GM12878 (cell line): ENCODE results near the gene CFAP99. TPM values are rescaled to one million over a fixed set of nuclear protein-coding genes. Genes with fewer than 3 reads are reported as not detected.

Experiments
- ATAC-seq: fragments of 200-7000 bp; cut with Tn5 transposase; 3 replicates; pipeline ENCODE4 v1.9.1; 2020; ENCODE audit warnings: mild to moderate bottlenecking, moderate library complexity
- BruUV-seq: library from RNA; stranded (reverse); fragments of 400-500 nt; replicated peaks from 2 replicates; lab custom pipeline; 2021; lab: Mats Ljungman, UMichigan
- CTCF ChIA-PET: fragments of 300-600 bp; sonication (Branson Sonifier 250); formaldehyde crosslinking; extraction: SDS; loops from one replicate; lab custom pipeline; 2021; ENCODE audit warnings: inconsistent platforms; lab: Yijun Ruan, JAX
- POLR2A ChIA-PET: fragments of 350-600 bp; formaldehyde crosslinking; extraction: SDS; loops from one replicate; lab custom pipeline; 2021; ENCODE audit warnings: inconsistent platforms; lab: Charles Lee
- RAD21 ChIA-PET: fragments of 300-600 bp; sonication (Branson Sonifier 250); formaldehyde crosslinking; loops from one replicate; lab custom pipeline; 2023; ENCODE audit warnings: antibody characterized with exemption; ENCODE audit not compliant: unreplicated experiment; lab: Charles Lee
- SMC1A ChIA-PET: fragments of 300-600 bp; sonication (Branson Sonifier 250); formaldehyde crosslinking; loops from one replicate; lab custom pipeline; 2023; ENCODE audit not compliant: unreplicated experiment, uncharacterized antibody; lab: Charles Lee
- DNase-seq: peaks from one replicate; pipeline ENCODE4 v3.0.0-alpha.2; 2011; ENCODE audit warnings: low read depth, low spot score
- FAIRE-seq: peaks from 3 replicates; lab custom pipeline; 2011; peaks lifted over from hg19 to GRCh38; lab: Jason Lieb, UNC
- H2AFZ ChIP-seq: 2 replicates; pipeline ENCODE4 v1.6.0; 2011; ENCODE audit warnings: low read depth, low read length, control low read depth; ENCODE audit not compliant: control insufficient read depth
- H3K27ac ChIP-seq: 2 replicates; pipeline ENCODE4 v1.5.1; 2011; ENCODE audit warnings: control low read depth; ENCODE audit not compliant: control insufficient read depth, insufficient read depth
- H3K27me3 ChIP-seq, 2 experiments: replicated peaks in 1 of 2; 2 replicates each; pipeline versions ENCODE4 v1.6.0 to v1.6.1; 2011; ENCODE audit warnings: low read length in 1 of 2; ENCODE audit not compliant: control insufficient read depth in 2 of 2, insufficient read depth in 2 of 2
- H3K36me3 ChIP-seq, 2 experiments: 2 replicates each; pipeline ENCODE4 v1.5.1; 2011; ENCODE audit warnings: low read length in 1 of 2; ENCODE audit not compliant: control insufficient read depth in 2 of 2, insufficient read depth in 2 of 2
- H3K4me1 ChIP-seq: 2 replicates; pipeline ENCODE4 v1.6.1; 2011; ENCODE audit warnings: mild to moderate bottlenecking, low read length, moderate library complexity, mixed read lengths; ENCODE audit not compliant: control insufficient read depth, insufficient read depth
- H3K4me2 ChIP-seq: 2 replicates; pipeline ENCODE4 v1.6.0; 2011; ENCODE audit warnings: control low read depth; ENCODE audit not compliant: control insufficient read depth, insufficient read depth
- H3K4me3 ChIP-seq: fragments of 200-600 bp; sonication (generic); 2 replicates; pipeline ENCODE4 v1.5.1; 2016
- H3K79me2 ChIP-seq: 2 replicates; pipeline ENCODE4 v1.6.0; 2011; ENCODE audit warnings: low read length; ENCODE audit not compliant: control insufficient read depth, insufficient read depth
- H3K9ac ChIP-seq: 2 replicates; pipeline ENCODE4 v1.8.0; 2011; ENCODE audit warnings: low read length, control low read depth, mixed read lengths; ENCODE audit not compliant: control insufficient read depth, insufficient read depth
- H3K9me3 ChIP-seq: replicated peaks from 3 replicates; pipeline ENCODE4 v1.5.1; 2011; ENCODE audit warnings: mild to moderate bottlenecking, low read length; ENCODE audit not compliant: control insufficient read depth, insufficient read depth
- H4K20me1 ChIP-seq: 2 replicates; pipeline ENCODE4 v1.6.0; 2011; ENCODE audit not compliant: control insufficient read depth, insufficient read depth
- ASH2L ChIP-seq: fragments of 300-600, 200-600 bp; sonication (generic); IDR thresholded peaks from 2 replicates; pipeline ENCODE4 v1.6.1; 2017; ENCODE audit warnings: low read depth, mild to moderate bottlenecking, borderline replicate concordance
- BMI1 ChIP-seq: fragments of 450-650 bp; IDR thresholded peaks from 2 replicates; pipeline ENCODE4 v1.6.1; 2016; ENCODE audit warnings: mild to moderate bottlenecking, moderate library complexity, borderline replicate concordance
- CHD4 ChIP-seq: fragments of 200-600 bp; sonication (generic); IDR thresholded peaks from 2 replicates; pipeline ENCODE4 v1.6.1; 2016; ENCODE audit warnings: mild to moderate bottlenecking
- ETV6 ChIP-seq, 2 experiments: fragments of 450-650 bp in 1 of 2; IDR thresholded peaks in 1 of 2; conservative IDR thresholded peaks in 1 of 2; 2 replicates each; pipeline ENCODE4 v1.6.1; 2014; ENCODE audit warnings: antibody characterized with exemption in 1 of 2, borderline replicate concordance in 1 of 2, low read depth in 1 of 2, mild to moderate bottlenecking in 1 of 2, moderate library complexity in 1 of 2
- FOXM1 ChIP-seq: IDR thresholded peaks from 2 replicates; pipeline ENCODE4 v1.6.1; 2012; ENCODE audit warnings: low read depth, mild to moderate bottlenecking, inconsistent platforms, low read length, moderate library complexity
- MEF2A ChIP-seq: IDR thresholded peaks from 2 replicates; pipeline ENCODE4 v1.6.1; 2011; ENCODE audit warnings: low read depth, mild to moderate bottlenecking, low read length, moderate library complexity; ENCODE audit not compliant: insufficient read depth
- MTA2 ChIP-seq: fragments of 450-650 bp; IDR thresholded peaks from 2 replicates; pipeline ENCODE4 v1.6.1; 2016; ENCODE audit warnings: low read depth, mild to moderate bottlenecking, moderate library complexity
- NFIC ChIP-seq: IDR thresholded peaks from 2 replicates; pipeline ENCODE4 v1.6.1; 2012; ENCODE audit warnings: low read depth, mild to moderate bottlenecking, inconsistent platforms, low read length, moderate library complexity
- NFXL1 ChIP-seq: fragments of 450-650 bp; IDR thresholded peaks from 2 replicates; pipeline ENCODE4 v1.6.1; 2017; ENCODE audit warnings: antibody characterized with exemption, mild to moderate bottlenecking, borderline replicate concordance
- NFYB ChIP-seq: IDR thresholded peaks from 2 replicates; pipeline ENCODE4 v1.6.1; 2011; ENCODE audit warnings: low read depth, mild to moderate bottlenecking, low read length, improper control_type of control experiment, moderate library complexity; ENCODE audit not compliant: insufficient read depth
- SREBF1 ChIP-seq: IDR thresholded peaks from 2 replicates; pipeline ENCODE4 v1.6.1; 2012; ENCODE audit warnings: mild to moderate bottlenecking, low read length
- WRNIP1 ChIP-seq: IDR thresholded peaks from 2 replicates; pipeline ENCODE4 v1.6.1; 2011; ENCODE audit warnings: low read depth, low read length, improper control_type of control experiment, borderline replicate concordance
- WGBS: methylation state at CpG from one replicate; pipeline ENCODE4 v1.1.6; 2016; ENCODE audit warnings: low lambda C conversion rate; ENCODE audit not compliant: insufficient replicate concordance, insufficient coverage; ENCODE audit errors: missing lambda C conversion rate; 5-methylcytosine and 5-hydroxymethylcytosine counted together
- in situ Hi-C: fragments of 300-500 bp; cut with MboI; formaldehyde crosslinking; loops from 9 replicates; pipeline ENCODE4 v1.14.3; 2018; ENCODE audit warnings: mixed read lengths
- intact Hi-C: fragments of 100-400 bp; cut with micrococcal nuclease; formaldehyde crosslinking; loops from one replicate; pipeline ENCODE4 v1.14.2; 2022; ENCODE audit not compliant: unreplicated experiment
- polyA plus RNA-seq, 11 experiments: library from polyadenylated mRNA; depleted of rRNA in 4 of 11; unstranded in 6 of 11; stranded (reverse) in 5 of 11; fragments of >200 nt; fragmentation: Nextera tagmentation in 4 of 11; fragmentation: Illumina TruSeq in 1 of 11; extraction: Ambion mirVana in 4 of 11; extraction: Trizol in 1 of 11; gene quantifications; 1 replicate in 1 of 11; 2 replicates in 10 of 11; pipeline versions ENCODE4 v1.2.1 to v1.2.3, GENCODE V29; 2011 to 2016; ENCODE audit warnings: inconsistent platforms in 2 of 11, missing spikeins in 2 of 11, low read depth in 1 of 11
- total RNA-seq, 4 experiments: library from RNA; depleted of rRNA in 3 of 4; stranded (reverse); fragments of >200 nt in 3 of 4; fragmentation: Illumina TruSeq in 1 of 4; extraction: Trizol in 1 of 4; gene quantifications; 2 replicates each; pipeline versions ENCODE4 v1.2.1 to v1.2.3, GENCODE V29; 2013 to 2021
- TF ChIP-seq, protein P1 (sequence below): fragments of 450-650 bp; formaldehyde crosslinking; IDR thresholded peaks from 2 replicates; pipeline ENCODE4 v1.4.0; 2022; ENCODE audit warnings: mild to moderate bottlenecking, moderate library complexity
- TF ChIP-seq, protein P2 (sequence below): fragments of 450-650 bp; IDR thresholded peaks from 2 replicates; pipeline ENCODE4 v1.6.1; 2016; ENCODE audit warnings: mild to moderate bottlenecking

Gene CFAP99
- total and polyA plus RNA-seq, 10 of the 15 experiments (the other 5 are each of a cell fraction or from before 2014, with no cell fraction given) = not detected

DNA sequence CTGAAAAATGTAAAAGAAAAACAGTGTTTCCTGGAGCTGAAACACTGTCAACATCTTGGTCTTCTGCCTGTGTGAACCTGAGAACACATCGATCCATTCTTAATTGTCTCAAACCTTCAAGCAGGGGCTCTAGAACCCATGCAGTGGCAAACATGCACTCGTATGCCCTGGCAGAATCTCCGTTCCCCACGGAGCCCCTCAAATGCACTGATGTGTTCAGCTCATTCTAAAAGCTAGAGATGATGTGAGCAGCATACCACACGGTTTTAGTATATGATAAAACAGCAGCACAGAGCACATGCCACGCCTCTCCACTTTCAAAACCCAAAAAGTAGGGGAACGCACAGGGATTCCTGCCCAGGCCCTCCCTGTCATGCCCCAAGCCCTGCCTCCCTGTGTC is 45.2 kb upstream of the CFAP99 start:
- no peak overlapping the region for H2AFZ ChIP-seq
- no peaks in the 10 kb centered on the region for H3K36me3 ChIP-seq
- no peaks in the 10 kb centered on the region for H3K79me2 ChIP-seq
- no peak overlapping the region for H3K4me2 ChIP-seq
- intact Hi-C loops (no loop called here), in situ Hi-C loops (no loop called here)
- H3K27me3 ChIP-seq = no peaks in the 10 kb centered on the region
- POLR2A ChIA-PET = no interaction called here
- CTCF ChIA-PET = interaction anchor here (0.7 kb wide), 1 partner anchor 19 kb away, joined by 3 read pairs; no protein-coding TSS in a partner anchor
- WGBS = 29% methylated on average over 7 of the region's 7 CpGs
- no peaks in the 10 kb centered on the region for H3K4me1 ChIP-seq
- ATAC-seq (no peak), DNase-seq (no peak), FAIRE-seq (no peak)
- peaks cover 1% of the 10 kb centered on the region; the same call in 1 of the 3 replicates for H3K9me3 ChIP-seq
- H3K4me3 ChIP-seq = no peak overlapping the region
- SMC1A ChIA-PET = no interaction called here
- no peak for TF ChIP-seq MTA2
- no peak for TF ChIP-seq ASH2L
- TF ChIP-seq WRNIP1 = no peak
- no peak for TF ChIP-seq NFYB
- no peak for TF ChIP-seq CHD4
- H4K20me1 ChIP-seq = no peaks in the 10 kb centered on the region
- RAD21 ChIA-PET = no interaction called here
- no TSS peak for BruUV-seq
- H3K9ac ChIP-seq = no peak overlapping the region
- no peak overlapping the region for H3K27ac ChIP-seq

DNA sequence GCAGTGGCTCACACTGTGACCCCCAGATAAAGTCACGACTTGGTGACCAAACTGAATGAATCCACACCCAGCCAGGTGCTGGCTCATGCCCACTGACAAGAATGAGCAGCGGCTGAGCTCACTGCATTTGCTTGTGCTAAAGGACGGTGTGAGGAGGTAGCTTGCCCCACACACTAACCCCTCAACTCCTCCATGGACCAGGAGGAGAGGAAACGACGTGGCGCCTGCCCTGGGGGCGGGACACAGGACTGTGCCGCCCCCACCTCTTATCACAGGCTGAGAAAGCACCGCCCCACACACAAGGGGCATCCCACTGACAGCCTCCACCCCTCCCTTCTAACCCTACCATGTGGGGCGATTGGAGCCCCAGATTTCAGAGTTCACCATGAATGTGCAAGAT is 43.3 kb upstream of the CFAP99 start:
- Histone ChIP-seq H3K36me3 (no peaks in the 10 kb centered on the region), H3K4me2 (no peak overlapping the region), H2AFZ (no peak overlapping the region), H3K4me3 (no peak overlapping the region), H3K9me3 (peaks cover 1% of the 10 kb centered on the region; the same call in 1 of the 3 replicates), H3K9ac (no peak overlapping the region), H3K4me1 (no peaks in the 10 kb centered on the region), H3K27me3 (no peaks in the 10 kb centered on the region), H3K79me2 (no peaks in the 10 kb centered on the region), H4K20me1 (no peaks in the 10 kb centered on the region), H3K27ac (no peak overlapping the region)
- no TSS peak for BruUV-seq
- ChIA-PET POLR2A (no interaction called here), SMC1A (no interaction called here), RAD21 (no interaction called here), CTCF (no interaction called here)
- ATAC-seq = no peak
- in situ Hi-C loops = no loop called here
- FAIRE-seq = no peak
- intact Hi-C loops = no loop called here
- no peak for DNase-seq
- 62% methylated on average over 10 of the region's 10 CpGs for WGBS
- TF ChIP-seq ETV6 (conservative IDR thresholded peaks at IDR 0.05 in 1 of 2, IDR thresholded peaks at IDR 0.05 in 1 of 2; ENCODE audit: borderline replicate concordance in 1 of 2, low read depth in 1 of 2) (no peak), BMI1 (no peak), NFIC (no peak), FOXM1 (no peak), MEF2A (no peak), NFXL1 (no peak), MTA2 (no peak), SREBF1 (no peak)
- TF ChIP-seq, protein P1, sequence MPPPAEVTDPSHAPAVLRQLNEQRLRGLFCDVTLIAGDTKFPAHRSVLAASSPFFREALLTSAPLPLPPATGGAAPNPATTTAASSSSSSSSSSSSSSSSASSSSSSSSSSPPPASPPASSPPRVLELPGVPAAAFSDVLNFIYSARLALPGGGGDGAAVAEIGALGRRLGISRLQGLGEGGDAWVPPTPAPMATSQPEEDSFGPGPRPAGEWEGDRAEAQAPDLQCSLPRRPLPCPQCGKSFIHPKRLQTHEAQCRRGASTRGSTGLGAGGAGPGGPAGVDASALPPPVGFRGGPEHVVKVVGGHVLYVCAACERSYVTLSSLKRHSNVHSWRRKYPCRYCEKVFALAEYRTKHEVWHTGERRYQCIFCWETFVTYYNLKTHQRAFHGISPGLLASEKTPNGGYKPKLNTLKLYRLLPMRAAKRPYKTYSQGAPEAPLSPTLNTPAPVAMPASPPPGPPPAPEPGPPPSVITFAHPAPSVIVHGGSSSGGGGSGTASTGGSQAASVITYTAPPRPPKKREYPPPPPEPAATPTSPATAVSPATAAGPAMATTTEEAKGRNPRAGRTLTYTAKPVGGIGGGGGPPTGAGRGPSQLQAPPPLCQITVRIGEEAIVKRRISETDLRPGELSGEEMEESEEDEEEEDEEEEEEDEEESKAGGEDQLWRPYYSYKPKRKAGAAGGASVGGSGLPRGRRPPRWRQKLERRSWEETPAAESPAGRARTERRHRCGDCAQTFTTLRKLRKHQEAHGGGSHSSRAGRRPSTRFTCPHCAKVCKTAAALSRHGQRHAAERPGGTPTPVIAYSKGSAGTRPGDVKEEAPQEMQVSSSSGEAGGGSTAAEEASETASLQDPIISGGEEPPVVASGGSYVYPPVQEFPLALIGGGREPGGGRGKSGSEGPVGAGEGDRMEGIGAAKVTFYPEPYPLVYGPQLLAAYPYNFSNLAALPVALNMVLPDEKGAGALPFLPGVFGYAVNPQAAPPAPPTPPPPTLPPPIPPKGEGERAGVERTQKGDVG (CRISPR knock-in tag) = no peak
- TF ChIP-seq, protein P2, sequence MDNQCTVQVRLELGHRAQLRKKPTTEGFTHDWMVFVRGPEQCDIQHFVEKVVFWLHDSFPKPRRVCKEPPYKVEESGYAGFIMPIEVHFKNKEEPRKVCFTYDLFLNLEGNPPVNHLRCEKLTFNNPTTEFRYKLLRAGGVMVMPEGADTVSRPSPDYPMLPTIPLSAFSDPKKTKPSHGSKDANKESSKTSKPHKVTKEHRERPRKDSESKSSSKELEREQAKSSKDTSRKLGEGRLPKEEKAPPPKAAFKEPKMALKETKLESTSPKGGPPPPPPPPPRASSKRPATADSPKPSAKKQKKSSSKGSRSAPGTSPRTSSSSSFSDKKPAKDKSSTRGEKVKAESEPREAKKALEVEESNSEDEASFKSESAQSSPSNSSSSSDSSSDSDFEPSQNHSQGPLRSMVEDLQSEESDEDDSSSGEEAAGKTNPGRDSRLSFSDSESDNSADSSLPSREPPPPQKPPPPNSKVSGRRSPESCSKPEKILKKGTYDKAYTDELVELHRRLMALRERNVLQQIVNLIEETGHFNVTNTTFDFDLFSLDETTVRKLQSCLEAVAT = no peak
